ENCODE results near the gene FPR3. TPM values are rescaled to one million over a fixed set of nuclear protein-coding genes. Genes with fewer than 3 reads are reported as not detected.

Gene FPR3
- polyA plus RNA-seq: not detected

- peaks cover 0 to 6% (median 0%) of the 10 kb centered on the region in 6 donors for H3K9me3 Mint-ChIP-seq
- H3K27me3 Mint-ChIP-seq (ENCODE audit: low read depth in 3 of 3): peaks cover 0 to 9% (median 3%) of the 10 kb centered on the region in 3 donors
Measured at GRCh38 chr19:51794885-51795490, at the start of gene FPR3. FPR3 (plus strand) TSS chr19:51795157; CDS start chr19:51823749, 28,592 bp downstream.

GRCh38 chr19:51746731-51747130 is 48.2 kb upstream of the FPR3 start:
- H3K27me3 Mint-ChIP-seq (ENCODE audit: low read depth in 3 of 3): peaks cover 0 to 17% (median 8%) of the 10 kb centered on the region in 3 donors
- H3K4me3 Mint-ChIP-seq: no peak overlapping the region
- H3K4me1 Mint-ChIP-seq: no peaks in the 10 kb centered on the region
- H3K36me3 Mint-ChIP-seq: peaks cover 0 to 3% (median 0%) of the 10 kb centered on the region in 3 donors
- H3K9me3 Mint-ChIP-seq: peaks cover 0 to 2% (median 0%) of the 10 kb centered on the region in 6 donors
- H3K27ac Mint-ChIP-seq: no peak overlapping the region
- no peak for DNase-seq

More at GRCh38 chr19:51794885-51795490, at the start of gene FPR3:
- no peak for DNase-seq
- no peak within 1 kb of the TSS for H3K4me3 Mint-ChIP-seq
- H3K4me1 Mint-ChIP-seq: no peaks in the 10 kb centered on the region
- peaks cover 0 to 4% (median 0%) of the 10 kb centered on the region in 3 donors for H3K36me3 Mint-ChIP-seq
- H3K27ac Mint-ChIP-seq: no peak within 1 kb of the TSS

- H3K36me3 Mint-ChIP-seq: no peaks in the 10 kb centered on the region
- no peaks in the 10 kb centered on the region for H3K9me3 Mint-ChIP-seq
- no peaks in the 10 kb centered on the region for H3K4me1 Mint-ChIP-seq
- DNase-seq: no peak
- no peak overlapping the region for H3K27ac Mint-ChIP-seq
- H3K4me3 Mint-ChIP-seq: no peak overlapping the region
- peaks cover 0 to 9% (median 9%) of the 10 kb centered on the region in 3 donors for H3K27me3 Mint-ChIP-seq (ENCODE audit: low read depth in 3 of 3)
Measured at GRCh38 chr19:51749979-51750378, 45.0 kb upstream of the FPR3 start.

- H3K27ac Mint-ChIP-seq: no peak overlapping the region
- no peaks in the 10 kb centered on the region for H3K36me3 Mint-ChIP-seq
- H3K27me3 Mint-ChIP-seq (ENCODE audit: low read depth in 3 of 3): peaks cover 0 to 9% (median 7%) of the 10 kb centered on the region in 3 donors
- no peak overlapping the region for H3K4me3 Mint-ChIP-seq
- no peaks in the 10 kb centered on the region for H3K9me3 Mint-ChIP-seq
- no peak for DNase-seq
- H3K4me1 Mint-ChIP-seq: no peaks in the 10 kb centered on the region
Measured at GRCh38 chr19:51750400-51751094, 44.4 kb upstream of the FPR3 start.

GRCh38 chr19:51751655-51752054 is 43.3 kb upstream of the FPR3 start, which contains the start of gene FPR1:
FPR1 (minus strand) TSS chr19:51751878; CDS start chr19:51746994, 4,884 bp downstream.
- Mint-ChIP-seq H3K4me3 (no peak within 1 kb of the TSS), H3K9me3 (no peaks in the 10 kb centered on the region), H3K4me1 (no peaks in the 10 kb centered on the region), H3K36me3 (no peaks in the 10 kb centered on the region), H3K27me3 (ENCODE audit: low read depth in 3 of 3) (peaks cover 0 to 9% (median 7%) of the 10 kb centered on the region in 3 donors), H3K27ac (no peak within 1 kb of the TSS)
- no peak for DNase-seq

- Mint-ChIP-seq H3K27ac (no peak overlapping the region), H3K4me3 (no peak overlapping the region)
Measured at GRCh38 chr19:51754109-51754508, 40.8 kb upstream of the FPR3 start.

GRCh38 chr19:51754770-51755169 is 40.2 kb upstream of the FPR3 start:
- Mint-ChIP-seq H3K9me3 (peaks cover 0 to 4% (median 1%) of the 10 kb centered on the region in 6 donors), H3K36me3 (no peaks in the 10 kb centered on the region), H3K27me3 (ENCODE audit: low read depth in 3 of 3) (peaks cover 0 to 6% (median 4%) of the 10 kb centered on the region in 3 donors), H3K4me1 (no peaks in the 10 kb centered on the region), H3K27ac (no peak overlapping the region), H3K4me3 (no peak overlapping the region)
- DNase-seq: no peak

More at GRCh38 chr19:51754109-51754508, 40.8 kb upstream of the FPR3 start:
- Mint-ChIP-seq H3K27me3 (ENCODE audit: low read depth in 3 of 3) (peaks cover 0 to 6% (median 6%) of the 10 kb centered on the region in 3 donors), H3K4me1 (no peaks in the 10 kb centered on the region), H3K9me3 (no peaks in the 10 kb centered on the region), H3K36me3 (no peaks in the 10 kb centered on the region)
- no peak for DNase-seq

- H3K9me3 Mint-ChIP-seq: peaks cover 0 to 5% (median 1%) of the 10 kb centered on the region in 6 donors
- H3K4me1 Mint-ChIP-seq: no peaks in the 10 kb centered on the region
- H3K27me3 Mint-ChIP-seq (ENCODE audit: low read depth in 3 of 3): peaks cover 3 to 6% (median 4%) of the 10 kb centered on the region in 3 donors
- no peak for DNase-seq
- H3K36me3 Mint-ChIP-seq: no peaks in the 10 kb centered on the region
- H3K4me3 Mint-ChIP-seq: no peak overlapping the region
- no peak overlapping the region for H3K27ac Mint-ChIP-seq
Measured at GRCh38 chr19:51755571-51755970, 39.4 kb upstream of the FPR3 start.

- no peaks in the 10 kb centered on the region for H3K36me3 Mint-ChIP-seq
- H3K4me3 Mint-ChIP-seq: no peak within 1 kb of the TSS
- H3K27me3 Mint-ChIP-seq (ENCODE audit: low read depth in 3 of 3): peaks cover 3 to 11% (median 6%) of the 10 kb centered on the region in 3 donors
- peaks cover 0 to 8% (median 4%) of the 10 kb centered on the region in 6 donors for H3K9me3 Mint-ChIP-seq
- H3K4me1 Mint-ChIP-seq: no peaks in the 10 kb centered on the region
- no peak for DNase-seq
- H3K27ac Mint-ChIP-seq: no peak within 1 kb of the TSS
Measured at GRCh38 chr19:51760697-51761356, 34.1 kb upstream of the FPR3 start, which contains the start of gene FPR2. FPR2 (plus strand) TSS chr19:51761180; CDS start chr19:51768659, 7,479 bp downstream.

- Mint-ChIP-seq H3K27ac (no peak overlapping the region), H3K27me3 (ENCODE audit: low read depth in 3 of 3) (peaks cover 3 to 15% (median 8%) of the 10 kb centered on the region in 3 donors), H3K9me3 (peaks cover 0 to 8% (median 4%) of the 10 kb centered on the region in 6 donors), H3K4me1 (no peaks in the 10 kb centered on the region), H3K4me3 (no peak overlapping the region), H3K36me3 (no peaks in the 10 kb centered on the region)
- no peak for DNase-seq
Measured at GRCh38 chr19:51761696-51762095, 33.3 kb upstream of the FPR3 start.

GRCh38 chr19:51765086-51765485 is 29.9 kb upstream of the FPR3 start:
- peaks cover 3 to 12% (median 9%) of the 10 kb centered on the region in 3 donors for H3K27me3 Mint-ChIP-seq (ENCODE audit: low read depth in 3 of 3)
- H3K27ac Mint-ChIP-seq: no peak overlapping the region
- H3K4me1 Mint-ChIP-seq: no peaks in the 10 kb centered on the region
- DNase-seq: no peak
- H3K36me3 Mint-ChIP-seq: no peaks in the 10 kb centered on the region
- H3K9me3 Mint-ChIP-seq: peaks cover 0 to 5% (median under 1%) of the 10 kb centered on the region in 6 donors
- no peak overlapping the region for H3K4me3 Mint-ChIP-seq

- Mint-ChIP-seq H3K36me3 (no peaks in the 10 kb centered on the region), H3K9me3 (peaks cover 0 to 5% (median under 1%) of the 10 kb centered on the region in 6 donors), H3K27ac (no peak overlapping the region), H3K27me3 (ENCODE audit: low read depth in 3 of 3) (peaks cover 3 to 12% (median 9%) of the 10 kb centered on the region in 3 donors), H3K4me3 (no peak overlapping the region), H3K4me1 (no peaks in the 10 kb centered on the region)
- DNase-seq: no peak
Measured at GRCh38 chr19:51766461-51766860, 28.5 kb upstream of the FPR3 start.

- Mint-ChIP-seq H3K9me3 (peaks cover 0 to 2% (median under 1%) of the 10 kb centered on the region in 6 donors), H3K27ac (no peak overlapping the region), H3K4me1 (no peaks in the 10 kb centered on the region), H3K36me3 (no peaks in the 10 kb centered on the region), H3K4me3 (no peak overlapping the region), H3K27me3 (ENCODE audit: low read depth in 3 of 3) (peaks cover 4 to 13% (median 8%) of the 10 kb centered on the region in 3 donors)
- no peak for DNase-seq
Measured at GRCh38 chr19:51771376-51772130, 23.4 kb upstream of the FPR3 start.

Measured in immature natural killer cell (primary cell).